OCI-LY7 (cell line): ENCODE results near the gene PRPF38A. TPM values are rescaled to one million over a fixed set of nuclear protein-coding genes. Genes with fewer than 3 reads are reported as not detected.
A peak's percentile ranks its signal among the peaks of the same experiment; 100 is the strongest.

Experiments used
- Bru-seq: library from RNA; stranded (reverse); fragments of 400-500 nt; gene quantifications from one replicate; lab custom pipeline; 2021; lab: Mats Ljungman, UMichigan
- BruChase-seq, 2 experiments: library from RNA; stranded (reverse); fragments of 400-500 nt; gene quantifications; one replicate each; lab custom pipeline; 2021; lab: Mats Ljungman, UMichigan
- BruUV-seq: library from RNA; stranded (reverse); fragments of 400-500 nt; replicated peaks from 2 replicates; lab custom pipeline; 2021; lab: Mats Ljungman, UMichigan
- CTCF ChIA-PET: fragments of 300-600 bp; sonication (Branson Sonifier 250); formaldehyde crosslinking; loops from one replicate; lab custom pipeline; 2022; ENCODE audit warnings: antibody characterized with exemption; ENCODE audit not compliant: unreplicated experiment; lab: Charles Lee
- POLR2A ChIA-PET: fragments of 300-600 bp; sonication (Branson Sonifier 250); formaldehyde crosslinking; loops from one replicate; lab custom pipeline; 2022; ENCODE audit warnings: antibody characterized with exemption; lab: Charles Lee
- DNase-seq: peaks from one replicate; pipeline ENCODE4 v3.0.0-alpha.2; 2015; ENCODE audit warnings: low spot score
- H2AFZ ChIP-seq: fragments of 200-600 bp; sonication (generic), shearing (Covaris generic); 2 replicates; pipeline ENCODE4 v1.6.1; 2014; ENCODE audit warnings: mild to moderate bottlenecking, antibody characterized with exemption, low read length, moderate library complexity
- H3K27ac ChIP-seq: fragments of 200-600 bp; sonication (generic); 2 replicates; pipeline ENCODE4 v1.5.1; 2014; ENCODE audit warnings: mixed run types, low read depth, mild to moderate bottlenecking, moderate library complexity, low read length, inconsistent platforms; ENCODE audit not compliant: poor library complexity, severe bottlenecking
- H3K36me3 ChIP-seq: fragments of 200-600 bp; sonication (generic); 2 replicates; pipeline ENCODE4 v1.6.1; 2014; ENCODE audit warnings: mild to moderate bottlenecking, antibody characterized with exemption, low read length, moderate library complexity, mixed read lengths; ENCODE audit not compliant: insufficient read depth
- H3K4me1 ChIP-seq: fragments of 200-600 bp; sonication (generic); 2 replicates; pipeline ENCODE4 v1.5.1; 2014; ENCODE audit warnings: mild to moderate bottlenecking, low read length; ENCODE audit not compliant: insufficient read depth, poor library complexity, severe bottlenecking
- H3K4me2 ChIP-seq: fragments of 200-600 bp; sonication (generic); 2 replicates; pipeline ENCODE4 v1.6.1; 2014; ENCODE audit warnings: mild to moderate bottlenecking, low read length
- H3K4me3 ChIP-seq: fragments of 200-600 bp; sonication (generic); 2 replicates; pipeline ENCODE4 v1.5.1; 2014; ENCODE audit warnings: mild to moderate bottlenecking, low read depth, low read length; ENCODE audit not compliant: poor library complexity, severe bottlenecking
- H3K79me2 ChIP-seq: fragments of 200-600 bp; sonication (generic); 2 replicates; pipeline ENCODE4 v1.6.1; 2016; ENCODE audit warnings: low read depth, mild to moderate bottlenecking, low read length, moderate library complexity, mixed read lengths; ENCODE audit not compliant: insufficient read depth
- H3K9me2 ChIP-seq: fragments of 200-600 bp; sonication (generic); 2 replicates; pipeline ENCODE4 v1.6.1; 2016; ENCODE audit warnings: mild to moderate bottlenecking, low read length, mixed read lengths; ENCODE audit not compliant: insufficient read depth
- H3K9me3 ChIP-seq: fragments of 200-600 bp; sonication (generic); 2 replicates; pipeline ENCODE4 v1.6.1; 2014; ENCODE audit warnings: mild to moderate bottlenecking, mixed run types, low read length, mixed read lengths
- H4K20me1 ChIP-seq: fragments of 200-600 bp; sonication (generic); 2 replicates; pipeline ENCODE4 v1.6.1; 2014; ENCODE audit warnings: mild to moderate bottlenecking, antibody characterized with exemption, low read length, moderate library complexity, mixed read lengths; ENCODE audit not compliant: insufficient read depth
- CTCF ChIP-seq: fragments of 200-600 bp; sonication (generic); conservative IDR thresholded peaks from 2 replicates; pipeline ENCODE4 v1.5.1; 2014; ENCODE audit warnings: mild to moderate bottlenecking, antibody characterized with exemption, low read length, moderate library complexity, mixed read lengths
- EZH2phosphoT487 ChIP-seq: fragments of 200-600 bp; sonication (generic); IDR thresholded peaks from 2 replicates; pipeline ENCODE4 v1.6.1; 2018; ENCODE audit warnings: low read depth, borderline replicate concordance, mild to moderate bottlenecking, mixed run types, antibody characterized with exemption, low read length, moderate library complexity, mixed read lengths
- intact Hi-C: fragments of 100-400 bp; cut with micrococcal nuclease; formaldehyde crosslinking; loops from one replicate; pipeline ENCODE4 v1.10.0; 2022; ENCODE audit not compliant: unreplicated experiment
- long read RNA-seq: library from polyadenylated mRNA; stranded (forward); transcript quantifications from one replicate; pipeline ENCODE4 v2.0.0, GENCODE V29; 2022
- total RNA-seq, 2 experiments: library from RNA; depleted of rRNA in 1 of 2; stranded (reverse); fragments of >200 nt in 1 of 2; shearing (Covaris generic) in 1 of 2; gene quantifications; 2 replicates each; pipeline ENCODE4 v1.2.3, GENCODE V29; 2014 to 2022

PRPF38A gene
- total RNA-seq (2014; rRNA removed; shearing (Covaris generic)) (23.6 and 31.8 TPM in 2 replicates), total RNA-seq (2022) (82.3 and 83.4 TPM in 2 replicates), Bru-seq, nascent RNA (percentile 89 among the genes with signal in this experiment), BruChase-seq, experiment 1, labeled RNA remaining after a 6-hour chase (percentile 91 among the genes with signal in this experiment), BruChase-seq, experiment 2, labeled RNA remaining after a 2-hour chase (percentile 96 among the genes with signal in this experiment)
- long read RNA-seq, full-length matches to known transcripts = 129 of 159 reads
- long read RNA-seq, partial matches to known transcripts = 6 of 159 reads
- long read RNA-seq, other reads (novel, unspliced or antisense) = 24 of 159 reads

GRCh38 chr1:52404116-52404974 lies at the start of gene PRPF38A, which contains the start of gene ORC1:
Gene PRPF38A (plus strand): TSS chr1:52404602. CDS start chr1:52404750, 148 bp downstream.
Gene ORC1 (minus strand): TSS chr1:52404423. CDS start chr1:52402223, 2,200 bp downstream.
- peaks cover 60% of the 10 kb centered on the region for H3K36me3 ChIP-seq
- peak within 1 kb of the TSS; percentile 83 for H3K27ac ChIP-seq
- POLR2A ChIA-PET = interaction anchor here (0.6 to 2.8 kb wide), 16 partner anchors 9 to 982 kb away, joined by 3 to 15 read pairs (median 3); partner anchors contain the start of genes CC2D1B and TUT4
- peaks cover 22% of the 10 kb centered on the region for H4K20me1 ChIP-seq
- intact Hi-C loops = loop anchor here (1.0 to 5.0 kb wide), 6 partner anchors 38 to 282 kb away; partner anchors contain the start of genes CC2D1B and TUT4
- no peaks in the 10 kb centered on the region for H3K9me3 ChIP-seq
- peak; percentile 100 for DNase-seq
- no TSS peak for BruUV-seq
- peaks cover 26% of the 10 kb centered on the region for H3K4me1 ChIP-seq
- CTCF ChIA-PET = interaction anchor here (0.6 to 1.0 kb wide), 4 partner anchors 9 to 737 kb away, joined by 3 to 8 read pairs (median 3); partner anchors contain the start of gene TUT4
- peak within 1 kb of the TSS; percentile 85 for H3K4me3 ChIP-seq
- H2AFZ ChIP-seq = peak within 1 kb of the TSS; percentile 84
- TF ChIP-seq EZH2phosphoT487 (no peak), CTCF (peak; percentile 80)
- H3K4me2 ChIP-seq = peak within 1 kb of the TSS; percentile 97
- H3K9me2 ChIP-seq = no peaks in the 10 kb centered on the region
- H3K79me2 ChIP-seq = peaks cover 71% of the 10 kb centered on the region

- Histone ChIP-seq H3K4me2 (no peak overlapping the region), H3K79me2 (no peaks in the 10 kb centered on the region), H3K4me1 (no peaks in the 10 kb centered on the region), H4K20me1 (no peaks in the 10 kb centered on the region), H3K9me2 (no peaks in the 10 kb centered on the region), H3K9me3 (no peaks in the 10 kb centered on the region), H2AFZ (no peak overlapping the region), H3K4me3 (no peak overlapping the region), H3K36me3 (peaks cover 94% of the 10 kb centered on the region), H3K27ac (no peak overlapping the region)
- TF ChIP-seq CTCF = no peak
- TF ChIP-seq EZH2phosphoT487 = no peak
- ChIA-PET POLR2A (no interaction called here), CTCF (no interaction called here)
- BruUV-seq = no TSS peak
- intact Hi-C loops = no loop called here
- DNase-seq = no peak
Measured at GRCh38 chr1:52355436-52355835, 49.0 kb upstream of the PRPF38A start.
